Measurements from ENCODE around the gene CPTP. TPM values are rescaled to one million over a fixed set of nuclear protein-coding genes. Genes with fewer than 3 reads are reported as not detected.

The CPTP gene
- total RNA-seq, 2 experiments from 2014 or later = 9.9 to 11.4 TPM

GRCh38 chr1:1309251-1310108 is 15.1 kb upstream of the CPTP start:
- no peaks in the 10 kb centered on the region for H3K27me3 Mint-ChIP-seq
- CTCF ChIA-PET = interaction anchor here (0.6 to 0.9 kb wide), 5 partner anchors 16 to 527 kb away, joined by 3 to 4 read pairs (median 3); no protein-coding TSS in a partner anchor
- DNase-seq (peak; percentile 36), ATAC-seq (no peak)
- peaks cover 8% of the 10 kb centered on the region for H3K36me3 Mint-ChIP-seq (ENCODE audit: low read depth)
- H3K4me3 Mint-ChIP-seq = peak overlapping the region; percentile 76
- peaks cover 23% of the 10 kb centered on the region for H3K4me1 Mint-ChIP-seq
- H3K9me3 Mint-ChIP-seq (ENCODE audit: low read depth) = no peaks in the 10 kb centered on the region
- H3K27ac Mint-ChIP-seq = peak overlapping the region; percentile 31
- POLR2A ChIA-PET = interaction anchor here (0.5 kb wide), 1 partner anchor 14 kb away, joined by 3 read pairs; no protein-coding TSS in a partner anchor
- intact Hi-C loops (cut with DNase I, micrococcal nuclease) = loop anchor here (2.0 to 10.0 kb wide), 4 partner anchors 37 to 1268 kb away; partner anchors contain the start of genes AURKAIP1 (in 1 of the 2) and UBE2J2 (in 1 of the 2)

GRCh38 chr1:1310109-1310385 is 14.6 kb upstream of the CPTP start:
- POLR2A ChIA-PET = no interaction called here

GRCh38 chr1:1310476-1311053 is 14.0 kb upstream of the CPTP start:
- CTCF ChIA-PET = interaction anchor here (0.7 kb wide), 2 partner anchors 73 to 526 kb away, joined by 3 read pairs; no protein-coding TSS in a partner anchor

More at GRCh38 chr1:1310109-1310385, 14.6 kb upstream of the CPTP start:
- no peak for ATAC-seq
- no peaks in the 10 kb centered on the region for H3K9me3 Mint-ChIP-seq (ENCODE audit: low read depth)
- H3K36me3 Mint-ChIP-seq (ENCODE audit: low read depth) = peaks cover 8% of the 10 kb centered on the region
- H3K4me1 Mint-ChIP-seq = peaks cover 22% of the 10 kb centered on the region
- no peak for DNase-seq
- no peak overlapping the region for H3K27ac Mint-ChIP-seq
- CTCF ChIA-PET = interaction anchor here (0.7 to 0.9 kb wide), 4 partner anchors 15 to 527 kb away, joined by 3 to 4 read pairs (median 4); no protein-coding TSS in a partner anchor
- intact Hi-C loops (cut with DNase I, micrococcal nuclease) = no loop called here
- H3K27me3 Mint-ChIP-seq = no peaks in the 10 kb centered on the region
- peak overlapping the region; percentile 76 for H3K4me3 Mint-ChIP-seq

GRCh38 chr1:1311107-1312104 is 13.2 kb upstream of the CPTP start:
- CTCF ChIA-PET = interaction anchor here (0.5 to 0.9 kb wide), 2 partner anchors 63 to 88 kb away, joined by 3 to 4 read pairs; partner anchors contain the start of genes AURKAIP1 and CCNL2
- no peak for DNase-seq
- intact Hi-C loops (cut with DNase I, micrococcal nuclease) = no loop called here
- no peak for ATAC-seq
- Mint-ChIP-seq H3K27ac (no peak overlapping the region), H3K4me3 (no peak overlapping the region), H3K9me3 (ENCODE audit: low read depth) (no peaks in the 10 kb centered on the region), H3K27me3 (no peaks in the 10 kb centered on the region), H3K4me1 (peaks cover 10% of the 10 kb centered on the region), H3K36me3 (ENCODE audit: low read depth) (peaks cover 11% of the 10 kb centered on the region)
- POLR2A ChIA-PET = no interaction called here

More at GRCh38 chr1:1310476-1311053, 14.0 kb upstream of the CPTP start:
- H3K4me3 Mint-ChIP-seq = no peak overlapping the region
- H3K4me1 Mint-ChIP-seq = peaks cover 17% of the 10 kb centered on the region
- H3K36me3 Mint-ChIP-seq (ENCODE audit: low read depth) = peaks cover 8% of the 10 kb centered on the region
- intact Hi-C loops (cut with DNase I, micrococcal nuclease) = no loop called here
- POLR2A ChIA-PET = no interaction called here
- H3K27me3 Mint-ChIP-seq = no peaks in the 10 kb centered on the region
- no peaks in the 10 kb centered on the region for H3K9me3 Mint-ChIP-seq (ENCODE audit: low read depth)
- no peak for DNase-seq
- no peak overlapping the region for H3K27ac Mint-ChIP-seq
- no peak for ATAC-seq

GRCh38 chr1:1312450-1313314 is 11.9 kb upstream of the CPTP start:
- no peaks in the 10 kb centered on the region for H3K27me3 Mint-ChIP-seq
- ChIA-PET POLR2A (no interaction called here), CTCF (no interaction called here)
- no peak overlapping the region for H3K4me3 Mint-ChIP-seq
- no peak for DNase-seq
- H3K27ac Mint-ChIP-seq = no peak overlapping the region
- no peaks in the 10 kb centered on the region for H3K9me3 Mint-ChIP-seq (ENCODE audit: low read depth)
- peaks cover 16% of the 10 kb centered on the region for H3K36me3 Mint-ChIP-seq (ENCODE audit: low read depth)
- intact Hi-C loops (cut with DNase I, micrococcal nuclease) = no loop called here
- H3K4me1 Mint-ChIP-seq = peaks cover 2% of the 10 kb centered on the region
- no peak for ATAC-seq

GRCh38 chr1:1313500-1314236 is 10.9 kb upstream of the CPTP start:
- Mint-ChIP-seq H3K36me3 (ENCODE audit: low read depth) (peaks cover 17% of the 10 kb centered on the region), H3K4me1 (peaks cover 2% of the 10 kb centered on the region), H3K9me3 (ENCODE audit: low read depth) (no peaks in the 10 kb centered on the region), H3K4me3 (no peak overlapping the region), H3K27me3 (no peaks in the 10 kb centered on the region), H3K27ac (no peak overlapping the region)
- DNase-seq (no peak), ATAC-seq (no peak)
- intact Hi-C loops (cut with DNase I, micrococcal nuclease) = no loop called here
- CTCF ChIA-PET = no interaction called here
- POLR2A ChIA-PET = no interaction called here

GRCh38 chr1:1314237-1314586 is 10.4 kb upstream of the CPTP start:
- DNase-seq (no peak), ATAC-seq (no peak)
- no peak overlapping the region for H3K27ac Mint-ChIP-seq
- H3K4me3 Mint-ChIP-seq = no peak overlapping the region
- ChIA-PET POLR2A (no interaction called here), CTCF (no interaction called here)
- intact Hi-C loops (cut with DNase I, micrococcal nuclease) = no loop called here
- no peaks in the 10 kb centered on the region for H3K9me3 Mint-ChIP-seq (ENCODE audit: low read depth)
- H3K36me3 Mint-ChIP-seq (ENCODE audit: low read depth) = peaks cover 22% of the 10 kb centered on the region
- H3K4me1 Mint-ChIP-seq = peaks cover 2% of the 10 kb centered on the region
- no peaks in the 10 kb centered on the region for H3K27me3 Mint-ChIP-seq

GRCh38 chr1:1314678-1315335 is 9.8 kb upstream of the CPTP start:
- Mint-ChIP-seq H3K36me3 (ENCODE audit: low read depth) (peaks cover 26% of the 10 kb centered on the region), H3K4me3 (no peak overlapping the region), H3K9me3 (ENCODE audit: low read depth) (no peaks in the 10 kb centered on the region), H3K27ac (no peak overlapping the region), H3K27me3 (no peaks in the 10 kb centered on the region), H3K4me1 (peaks cover 2% of the 10 kb centered on the region)
- CTCF ChIA-PET = interaction anchor here (0.7 kb wide), 1 partner anchor 149 kb away, joined by 3 read pairs; no protein-coding TSS in a partner anchor
- DNase-seq (no peak), ATAC-seq (no peak)
- POLR2A ChIA-PET = interaction anchor here (0.5 kb wide), 1 partner anchor 33 kb away, joined by 5 read pairs; no protein-coding TSS in a partner anchor
- intact Hi-C loops (cut with DNase I, micrococcal nuclease) = no loop called here

- DNase-seq = no peak
- Mint-ChIP-seq H3K4me1 (no peaks in the 10 kb centered on the region), H3K36me3 (ENCODE audit: low read depth) (peaks cover 26% of the 10 kb centered on the region), H3K4me3 (no peak overlapping the region), H3K27me3 (no peaks in the 10 kb centered on the region), H3K9me3 (ENCODE audit: low read depth) (no peaks in the 10 kb centered on the region), H3K27ac (no peak overlapping the region)
- ChIA-PET POLR2A (interaction anchor here (0.5 kb wide), 1 partner anchor 33 kb away, joined by 5 read pairs; no protein-coding TSS in a partner anchor), CTCF (interaction anchor here (0.7 kb wide), 1 partner anchor 149 kb away, joined by 3 read pairs; no protein-coding TSS in a partner anchor)
- intact Hi-C loops (cut with DNase I, micrococcal nuclease) = no loop called here
- ATAC-seq = no peak
Measured at GRCh38 chr1:1315435-1315954, 9.1 kb upstream of the CPTP start.

Data from activated CD4-positive, alpha-beta T cell treated with anti-CD3 and anti-CD28 coated beads for 36 hours (primary cell).